Psoas muscle (tissue), 7 donors: Measurements from ENCODE around the gene FZD4. TPM values are rescaled to one million over a fixed set of nuclear protein-coding genes. Genes with fewer than 3 reads are reported as not detected.

ENCODE experiments used
- polyA plus RNA-seq, 3 donors: library from polyadenylated mRNA; stranded (reverse); fragments of 200-250 nt; gene quantifications; one replicate each; pipeline ENCODE4 v1.2.3, GENCODE V29; 2013
- total RNA-seq, 4 donors: library from RNA; stranded (reverse); fragmentation: NEBNext Ultra II Directional in 2 of 4; extraction: Animal tissue kit (Norgen Biotek cat#: 25700) in 2 of 4; gene quantifications; one replicate each; pipeline versions ENCODE4 v1.2.1 to v1.2.4, GENCODE V29; 2021 to 2023
- donor health status: healthy with polysubstance abuse.
- donor health status: DM: no; HTN: no; CAD: no; lungs with moderate emphysema.
- donor health status: Bipolar disorder and iron deficiency.
- donor health status: healthy.
- donor health status: DM: no; HTN: no; CAD: no.
- donor health status: DM: no; HTN: no; CAD: no.
- donor health status: DM: yes; HTN: yes; CAD: no.

The FZD4 gene
- total and polyA plus RNA-seq, 7 donors: 12.3 to 158 (median 27.5) TPM

Other genes with a start within 250 kb of the FZD4 start
- gene PRSS23, start 154.9 kb downstream of the FZD4 start, total RNA-seq: 10 to 100 TPM in 3 of 4 donors, 1 to 10 TPM in 1; 2.3 to 17.8 (median 15.7) TPM
- 1 to 10 TPM; 3.9 to 4.4 (median 4.0) TPM for gene PRSS23, start 154.9 kb downstream of the FZD4 start, polyA plus RNA-seq
- 10 to 100 TPM in 3 of 4 donors, 1 to 10 TPM in 1; 9.4 to 26.6 (median 16.2) TPM for gene TMEM135, start 82.5 kb upstream of the FZD4 start, total RNA-seq
- gene TMEM135, start 82.5 kb upstream of the FZD4 start, polyA plus RNA-seq: 1 to 10 TPM; 4.1 to 6.3 (median 5.6) TPM